ENCODE data around the gene FNDC8. TPM values are rescaled to one million over a fixed set of nuclear protein-coding genes. Genes with fewer than 3 reads are reported as not detected.

FNDC8 gene
- not detected in 2 replicates for total RNA-seq
- 0.27 TPM in 1 of 2 replicates, not detected in the other for polyA plus RNA-seq

DNA sequence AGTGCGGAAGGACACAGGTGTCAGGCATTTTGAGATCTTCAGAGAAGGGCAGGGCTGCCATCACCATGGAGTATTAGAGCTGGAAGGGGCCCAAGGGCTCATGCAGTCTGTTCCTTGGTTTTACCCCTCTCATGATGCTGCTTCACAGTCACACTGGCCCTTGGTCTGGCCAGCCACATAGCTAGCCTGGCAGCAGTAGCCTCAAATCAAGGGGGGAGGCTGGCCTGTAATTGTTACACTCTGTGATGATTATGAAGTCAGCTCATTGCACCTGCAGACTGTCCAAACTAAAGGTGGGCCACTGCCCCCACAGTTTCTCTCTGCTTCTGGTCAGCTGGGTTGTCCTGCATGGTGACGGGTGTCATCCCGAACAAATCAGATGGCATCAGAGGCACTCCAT, at the start of gene FNDC8:
TSS of gene FNDC8 (plus strand) at position 301 of the 400 bp plus-strand sequence. CDS start at position 380, 79 bp downstream.
- no peak for DNase-seq (ENCODE audit: low read depth in 1 of 2, low spot score in 1 of 2)
- Histone ChIP-seq H3K4me3 (no peak within 1 kb of the TSS), H3K27me3 (peaks cover 18% of the 10 kb centered on the region), H3K36me3 (no peaks in the 10 kb centered on the region), H3K27ac (no peak within 1 kb of the TSS), H3K9me3 (ENCODE audit: low read depth) (no peaks in the 10 kb centered on the region), H3K4me1 (ENCODE audit: low read depth) (no peaks in the 10 kb centered on the region)
- TF ChIP-seq, protein P1, sequence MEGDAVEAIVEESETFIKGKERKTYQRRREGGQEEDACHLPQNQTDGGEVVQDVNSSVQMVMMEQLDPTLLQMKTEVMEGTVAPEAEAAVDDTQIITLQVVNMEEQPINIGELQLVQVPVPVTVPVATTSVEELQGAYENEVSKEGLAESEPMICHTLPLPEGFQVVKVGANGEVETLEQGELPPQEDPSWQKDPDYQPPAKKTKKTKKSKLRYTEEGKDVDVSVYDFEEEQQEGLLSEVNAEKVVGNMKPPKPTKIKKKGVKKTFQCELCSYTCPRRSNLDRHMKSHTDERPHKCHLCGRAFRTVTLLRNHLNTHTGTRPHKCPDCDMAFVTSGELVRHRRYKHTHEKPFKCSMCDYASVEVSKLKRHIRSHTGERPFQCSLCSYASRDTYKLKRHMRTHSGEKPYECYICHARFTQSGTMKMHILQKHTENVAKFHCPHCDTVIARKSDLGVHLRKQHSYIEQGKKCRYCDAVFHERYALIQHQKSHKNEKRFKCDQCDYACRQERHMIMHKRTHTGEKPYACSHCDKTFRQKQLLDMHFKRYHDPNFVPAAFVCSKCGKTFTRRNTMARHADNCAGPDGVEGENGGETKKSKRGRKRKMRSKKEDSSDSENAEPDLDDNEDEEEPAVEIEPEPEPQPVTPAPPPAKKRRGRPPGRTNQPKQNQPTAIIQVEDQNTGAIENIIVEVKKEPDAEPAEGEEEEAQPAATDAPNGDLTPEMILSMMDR (IDR thresholded peaks at IDR 0.05; ENCODE audit: low read depth, low read length), result no peak

DNA sequence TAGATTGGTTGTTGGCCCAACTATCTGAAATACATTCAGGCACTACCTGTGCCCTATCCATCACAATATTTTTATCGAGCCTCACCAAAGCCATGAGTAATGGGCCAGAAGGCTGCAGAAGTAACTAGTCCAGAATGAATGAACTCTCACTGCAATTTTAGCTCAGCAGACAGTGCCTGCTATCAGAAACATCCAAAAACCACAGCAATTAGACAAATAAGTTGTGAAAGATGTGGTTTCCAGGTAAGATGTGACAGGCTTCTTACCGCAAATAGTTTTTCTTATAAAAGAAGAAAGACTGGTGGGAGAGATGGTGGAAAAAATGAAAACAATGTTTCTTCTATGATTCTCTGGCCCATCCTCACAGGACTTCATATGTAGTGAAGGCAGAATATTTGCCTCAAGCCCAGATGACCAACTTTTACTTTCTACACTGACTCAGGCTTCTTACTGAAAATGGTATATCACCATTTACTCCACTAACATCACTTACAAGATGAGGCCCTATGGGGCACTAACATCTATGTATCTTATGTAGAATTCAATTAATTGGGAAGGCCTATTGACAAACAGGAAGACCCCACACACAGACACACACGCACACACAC, 48.1 kb upstream of the FNDC8 start:
- no peak for DNase-seq (ENCODE audit: low read depth in 1 of 2, low spot score in 1 of 2)
- no peaks in the 10 kb centered on the region for H3K36me3 ChIP-seq
- H3K4me3 ChIP-seq, result no peak overlapping the region
- no peak overlapping the region for H3K27ac ChIP-seq
- H3K4me1 ChIP-seq (ENCODE audit: low read depth), result peaks cover 6% of the 10 kb centered on the region
- H3K27me3 ChIP-seq, result no peaks in the 10 kb centered on the region
- H3K9me3 ChIP-seq (ENCODE audit: low read depth), result no peaks in the 10 kb centered on the region
- TF ChIP-seq, protein P1 (IDR thresholded peaks at IDR 0.05; ENCODE audit: low read depth, low read length), result no peak

DNA sequence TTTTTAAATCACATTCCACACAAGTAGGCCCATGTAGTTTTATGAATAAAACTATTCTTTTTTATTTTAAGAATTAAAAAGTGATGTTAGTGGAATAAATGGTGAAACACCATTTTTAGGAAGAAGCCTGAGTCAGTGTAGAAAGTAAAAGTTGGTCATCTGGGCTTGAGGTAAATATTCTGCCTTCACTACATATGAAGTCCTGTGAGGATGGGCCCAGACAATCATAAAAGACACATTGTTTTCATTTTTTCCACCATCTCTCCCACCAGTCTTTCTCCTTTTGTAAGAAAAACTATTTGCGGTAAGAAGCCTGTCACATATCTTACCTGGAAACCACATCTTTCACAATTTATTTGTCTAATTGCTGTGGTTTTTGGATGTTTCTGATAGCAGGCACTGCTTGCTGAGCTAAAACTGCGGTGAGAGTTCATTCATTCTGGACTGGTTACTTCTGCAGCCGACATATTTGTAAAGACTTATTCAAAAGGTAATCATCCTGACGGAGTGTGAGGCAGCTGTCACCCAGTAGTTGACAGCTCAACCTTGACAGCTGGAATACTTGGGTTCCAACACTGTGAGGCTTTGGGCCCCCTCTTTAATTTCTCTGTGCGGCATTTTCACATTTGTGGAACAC, 47.3 kb upstream of the FNDC8 start:
- Histone ChIP-seq H3K9me3 (ENCODE audit: low read depth) (no peaks in the 10 kb centered on the region), H3K4me1 (ENCODE audit: low read depth) (peaks cover 6% of the 10 kb centered on the region), H3K4me3 (no peak overlapping the region), H3K27ac (no peak overlapping the region), H3K27me3 (no peaks in the 10 kb centered on the region), H3K36me3 (no peaks in the 10 kb centered on the region)
- TF ChIP-seq, protein P1 (IDR thresholded peaks at IDR 0.05; ENCODE audit: low read depth, low read length), result no peak
- no peak for DNase-seq (ENCODE audit: low read depth in 1 of 2, low spot score in 1 of 2)

DNA sequence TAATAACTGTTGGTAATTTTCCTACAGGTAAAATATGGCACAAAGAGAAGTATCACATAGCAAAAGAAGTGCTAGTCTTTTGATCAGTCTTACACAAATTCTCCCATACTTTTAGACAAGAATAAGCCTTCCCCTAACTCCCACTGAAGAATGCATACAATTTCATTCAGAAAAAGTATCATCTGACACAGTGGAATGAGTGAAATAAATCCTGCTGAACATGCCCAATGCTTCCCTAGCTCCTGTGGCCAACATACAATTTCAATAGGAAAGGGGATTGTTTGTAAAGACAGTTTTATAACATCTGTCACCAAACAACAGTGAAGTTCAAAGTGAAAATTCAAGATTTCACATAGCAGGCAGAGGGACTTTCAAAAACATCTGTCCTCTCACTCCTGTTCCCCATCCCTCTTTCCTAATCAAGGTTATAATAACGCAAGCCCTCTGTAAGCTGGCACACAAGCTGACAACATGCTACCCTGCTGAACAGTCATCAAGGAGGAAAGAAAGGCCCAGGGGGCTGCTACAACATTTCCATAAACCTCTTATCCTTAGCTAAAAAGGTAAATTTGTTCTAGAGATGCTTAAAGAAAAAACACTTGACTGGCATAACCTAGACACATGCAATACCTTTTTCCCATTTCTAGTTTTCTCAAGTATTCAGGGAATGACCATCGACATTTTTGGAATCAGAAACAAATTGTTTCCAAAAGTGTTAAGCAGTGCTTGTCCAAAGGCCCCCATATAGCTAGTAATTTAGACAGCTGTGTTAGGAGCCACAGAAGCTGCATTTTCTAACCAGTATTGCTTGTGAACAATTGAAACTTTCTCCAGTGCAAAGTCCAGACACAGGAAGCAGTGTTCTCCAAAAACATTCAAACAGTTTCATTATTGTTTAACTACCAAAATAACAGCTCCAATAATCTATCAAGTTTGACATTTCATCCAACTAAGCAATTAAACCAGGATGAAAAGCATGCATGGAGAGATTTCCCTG, 46.4 kb upstream of the FNDC8 start:
- Histone ChIP-seq H3K4me1 (ENCODE audit: low read depth) (peaks cover 6% of the 10 kb centered on the region), H3K4me3 (no peak overlapping the region), H3K9me3 (ENCODE audit: low read depth) (no peaks in the 10 kb centered on the region), H3K27ac (no peak overlapping the region), H3K27me3 (no peaks in the 10 kb centered on the region), H3K36me3 (no peaks in the 10 kb centered on the region)
- DNase-seq (ENCODE audit: low read depth in 1 of 2, low spot score in 1 of 2), result no peak
- TF ChIP-seq, protein P1 (IDR thresholded peaks at IDR 0.05; ENCODE audit: low read depth, low read length), result no peak

DNA sequence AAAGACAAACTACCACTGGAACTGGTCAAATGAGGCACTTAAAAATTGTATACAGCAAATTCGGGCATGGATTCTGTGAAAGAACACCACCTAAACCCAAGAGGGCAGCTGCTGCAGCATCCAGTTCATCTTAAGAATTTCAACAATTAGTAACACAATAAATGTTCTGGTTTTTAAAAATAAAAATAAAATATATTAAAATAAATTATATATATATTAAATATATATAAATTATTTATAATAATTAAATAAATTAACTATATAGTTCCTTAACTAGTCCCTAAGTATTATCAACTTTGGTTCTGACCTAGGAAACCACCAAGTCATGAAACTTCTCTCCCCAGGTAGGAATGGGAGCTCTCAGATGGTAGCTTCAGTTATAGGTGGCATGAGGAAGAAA, 44.5 kb upstream of the FNDC8 start:
- Histone ChIP-seq H3K9me3 (ENCODE audit: low read depth) (no peaks in the 10 kb centered on the region), H3K36me3 (no peaks in the 10 kb centered on the region), H3K4me3 (no peak overlapping the region), H3K27me3 (no peaks in the 10 kb centered on the region), H3K4me1 (ENCODE audit: low read depth) (peaks cover 6% of the 10 kb centered on the region), H3K27ac (no peak overlapping the region)
- TF ChIP-seq, protein P1 (IDR thresholded peaks at IDR 0.05; ENCODE audit: low read depth, low read length), result no peak
- no peak for DNase-seq (ENCODE audit: low read depth in 1 of 2, low spot score in 1 of 2)
